Left colon (tissue), 2 donors: Measurements from ENCODE around the gene OCRL. TPM values are rescaled to one million over a fixed set of nuclear protein-coding genes. Genes with fewer than 3 reads are reported as not detected.

ENCODE experiments used
- ATAC-seq: fragments of 200-7000 bp; cut with Tn5 transposase; one replicate; pipeline ENCODE4 v1.9.1; 2020; ENCODE audit warnings: mild to moderate bottlenecking, moderate library complexity
- DNase-seq, 2 donors: peaks; one replicate each; pipeline ENCODE4 v3.0.0-alpha.2; 2020
- intact Hi-C, 2 donors: fragments of 100-400 bp; cut with DNase I in 1 of 2; cut with micrococcal nuclease in 1 of 2; formaldehyde crosslinking; loops; one replicate each; pipeline versions ENCODE4 v1.11.2 to v1.14.0; 2022; cut with DNase I, micrococcal nuclease
- total RNA-seq, 2 donors: library from RNA; stranded (reverse); fragmentation: NEBNext Ultra II Directional; extraction: Animal tissue kit (Norgen Biotek cat#: 25700); gene quantifications; one replicate each; pipeline ENCODE4 v1.2.1, GENCODE V29; 2021
- donor health status: DM: no; HTN: no; CAD: no.
- donor health status: DM: yes; HTN: yes; CAD: no.

OCRL gene
- total RNA-seq, 2 donors from 2014 or later = 27.8 to 31.3 TPM

DNA sequence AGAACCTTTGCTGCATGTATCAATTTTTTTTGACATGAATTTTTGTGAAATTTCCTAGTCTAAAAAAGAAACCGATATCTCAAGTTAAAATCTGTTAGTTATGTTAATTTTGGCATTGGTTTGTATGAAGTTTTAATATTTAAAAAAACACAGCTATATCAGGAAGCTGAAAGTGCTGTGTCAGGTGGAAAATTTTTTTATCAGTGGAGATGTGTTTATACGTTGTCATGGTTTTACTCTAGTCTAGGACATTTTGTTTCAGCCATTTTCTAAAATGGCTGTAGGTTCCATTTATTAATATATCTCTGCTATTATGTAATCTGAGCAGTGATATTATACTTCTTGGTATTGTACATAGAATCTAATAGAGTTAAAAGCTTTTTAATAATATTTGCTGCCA is 34.2 kb downstream of the OCRL start:
- DNase-seq = no peak
- intact Hi-C loops = no loop called here
- ATAC-seq = no peak

DNA sequence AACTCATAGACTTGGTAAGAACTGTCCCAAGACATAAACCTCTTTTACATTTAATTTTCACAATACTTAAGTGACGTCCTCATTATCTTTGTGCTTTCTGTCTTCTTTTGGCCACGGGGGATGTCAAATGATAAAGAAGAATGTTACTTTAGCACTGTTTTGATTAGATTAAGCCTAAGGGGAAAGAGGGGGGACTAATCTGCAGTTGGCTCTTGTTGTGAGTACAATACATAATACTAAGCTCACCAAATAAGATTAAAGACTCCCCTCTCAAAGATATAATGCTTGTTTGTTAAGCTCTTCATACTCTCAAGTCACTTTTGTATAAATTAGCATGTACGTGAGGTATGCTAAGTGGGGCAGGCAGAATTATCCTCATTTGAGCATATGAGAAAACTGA is 36.5 kb downstream of the OCRL start:
- DNase-seq (no peak), ATAC-seq (no peak)
- intact Hi-C loops = no loop called here

GRCh38 chrX:129577473-129577872 is 37.4 kb downstream of the OCRL start:
- intact Hi-C loops = no loop called here
- ATAC-seq (no peak), DNase-seq (no peak)

- ATAC-seq (no peak), DNase-seq (no peak)
- intact Hi-C loops = no loop called here
Measured at GRCh38 chrX:129577877-129578276, 37.8 kb downstream of the OCRL start.

DNA sequence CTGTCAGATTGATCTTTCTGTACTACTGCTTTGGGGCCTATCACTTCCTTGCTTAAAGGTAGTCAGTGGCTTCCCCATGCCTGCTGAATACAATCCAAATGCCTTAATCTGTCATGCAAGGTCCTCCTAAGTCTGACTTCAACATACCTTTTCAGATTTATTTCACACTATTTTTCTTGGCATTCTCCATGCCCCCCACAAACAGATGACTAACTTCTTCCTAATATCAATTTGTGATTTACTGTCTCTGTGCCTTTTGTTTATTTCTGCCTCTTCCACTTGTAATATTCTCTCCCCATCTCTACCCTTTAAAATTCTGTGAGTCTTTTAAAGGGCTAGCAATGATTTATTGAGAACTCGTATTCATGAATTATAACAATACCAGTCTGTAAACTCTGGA is 41.8 kb downstream of the OCRL start:
- ATAC-seq (no peak), DNase-seq (no peak)
- intact Hi-C loops = no loop called here

DNA sequence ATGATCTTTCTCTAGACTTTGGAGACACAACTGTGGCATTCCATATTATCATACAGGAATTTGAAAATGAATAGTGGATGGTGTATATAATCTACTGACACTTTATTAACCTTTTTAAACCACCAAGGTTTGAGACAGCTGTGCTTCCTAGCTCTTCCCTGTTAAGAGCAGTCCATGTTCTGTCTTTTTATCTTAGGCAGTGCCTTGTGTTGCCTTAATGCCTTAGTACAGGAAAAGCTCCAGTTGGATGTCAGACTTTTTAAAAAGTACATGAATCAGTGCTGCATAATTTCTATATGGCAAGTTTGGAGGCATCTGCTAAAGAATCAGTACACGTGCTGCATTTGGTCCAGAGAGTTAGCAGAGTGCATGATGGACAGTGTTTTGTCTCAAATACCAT is 45.1 kb downstream of the OCRL start:
- DNase-seq = no peak
- no peak for ATAC-seq
- intact Hi-C loops = no loop called here

DNA sequence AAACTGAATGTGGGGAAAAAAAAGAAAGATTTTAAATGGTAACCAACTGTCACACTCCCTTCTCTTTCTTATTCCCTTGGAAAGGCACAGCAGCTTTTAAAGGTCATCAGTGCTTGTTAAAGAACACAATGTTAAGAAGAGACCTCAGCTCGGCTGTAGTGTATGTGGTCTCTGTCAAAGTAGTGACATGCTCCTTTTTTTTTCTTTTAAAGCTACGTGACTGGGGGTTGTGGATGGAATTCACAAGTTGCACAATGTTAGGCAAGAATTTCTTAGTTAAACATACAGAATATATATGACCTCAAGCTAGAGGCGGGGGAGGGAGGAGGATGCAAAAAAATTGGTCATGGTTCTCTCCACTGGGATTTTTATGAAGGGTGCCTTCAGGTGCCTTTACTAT is 45.6 kb downstream of the OCRL start:
- no peak for DNase-seq
- no peak for ATAC-seq
- intact Hi-C loops = no loop called here

DNA sequence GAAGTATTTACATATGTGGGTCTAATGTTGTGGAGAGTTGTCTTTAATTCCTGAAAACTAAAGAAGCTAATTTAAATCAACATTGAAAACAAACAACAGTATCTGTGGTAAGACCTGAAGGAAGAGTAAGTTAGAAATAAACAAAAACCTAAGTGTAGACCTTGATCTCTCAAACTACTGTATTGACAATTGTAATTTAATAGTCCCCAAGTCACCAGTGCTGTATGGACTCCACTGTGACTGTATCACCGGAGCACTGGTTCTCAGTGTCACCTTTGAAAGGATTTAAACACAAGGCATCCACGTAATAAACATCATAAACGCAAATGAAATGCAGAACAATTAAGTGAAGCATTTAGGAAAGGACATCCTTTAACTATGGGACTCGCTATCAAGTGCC is 46.4 kb downstream of the OCRL start:
- intact Hi-C loops = no loop called here
- no peak for ATAC-seq
- no peak for DNase-seq

DNA sequence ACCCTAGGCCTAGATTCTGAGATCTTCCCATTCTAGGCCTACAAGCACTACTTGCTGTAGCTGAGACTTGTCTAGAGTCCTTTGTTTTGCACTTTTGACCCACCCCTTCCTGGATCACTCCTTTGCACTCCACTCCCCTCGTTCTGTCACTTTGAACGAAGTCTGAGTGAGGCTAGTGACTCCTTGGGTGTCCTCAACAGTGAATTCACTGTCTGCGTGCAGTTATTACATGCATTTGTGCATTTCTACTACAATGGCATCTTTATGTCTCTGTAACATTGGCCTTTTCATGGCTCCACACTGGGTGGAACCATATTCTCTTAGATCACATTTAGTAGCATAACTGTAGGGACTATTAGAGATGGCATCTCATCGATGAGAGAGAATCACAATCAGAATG is 50.5 kb downstream of the OCRL start:
- DNase-seq (no peak), ATAC-seq (no peak)
- intact Hi-C loops = no loop called here

DNA sequence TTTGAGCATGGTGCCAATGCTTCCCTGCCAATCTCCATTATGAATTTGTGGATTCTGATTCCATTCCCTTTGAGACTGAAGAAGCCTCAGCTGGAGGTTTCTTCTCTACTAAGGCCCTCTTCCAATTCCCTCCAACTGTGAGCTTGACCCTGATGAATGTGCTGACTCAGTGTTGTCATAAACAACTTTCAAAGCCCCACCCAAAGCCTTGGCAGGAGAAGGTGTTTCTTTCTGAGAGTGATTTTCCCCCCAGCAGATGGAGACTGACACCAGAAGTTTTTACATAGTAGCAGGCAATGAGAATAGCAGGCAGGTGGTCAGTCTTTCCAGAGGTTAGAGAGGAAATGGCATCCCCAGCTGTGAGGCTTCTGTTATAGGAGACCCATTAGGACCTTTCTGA is 53.1 kb downstream of the OCRL start:
- DNase-seq (no peak), ATAC-seq (peak; percentile 53)
- intact Hi-C loops = no loop called here

DNA sequence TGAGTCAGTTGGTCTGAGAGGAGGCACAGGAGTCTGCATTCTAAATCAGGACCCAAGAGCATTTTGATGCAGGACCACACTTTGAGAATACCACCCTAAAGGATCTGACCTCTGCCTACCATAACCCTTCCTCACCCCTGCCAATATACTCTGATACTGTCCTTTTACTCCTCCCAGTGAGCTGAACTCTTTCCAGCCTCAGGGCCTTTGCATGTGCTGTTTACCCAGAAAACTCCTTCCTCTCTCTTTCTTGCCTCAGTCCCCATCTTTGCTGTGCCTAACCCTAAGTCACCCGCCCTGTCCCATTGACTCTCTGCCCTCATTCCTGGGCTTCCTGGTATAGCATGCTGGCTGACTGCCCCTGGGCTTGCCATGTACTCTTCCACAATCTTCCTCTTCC is 54.7 kb downstream of the OCRL start:
- DNase-seq (no peak), ATAC-seq (no peak)
- intact Hi-C loops = no loop called here

DNA sequence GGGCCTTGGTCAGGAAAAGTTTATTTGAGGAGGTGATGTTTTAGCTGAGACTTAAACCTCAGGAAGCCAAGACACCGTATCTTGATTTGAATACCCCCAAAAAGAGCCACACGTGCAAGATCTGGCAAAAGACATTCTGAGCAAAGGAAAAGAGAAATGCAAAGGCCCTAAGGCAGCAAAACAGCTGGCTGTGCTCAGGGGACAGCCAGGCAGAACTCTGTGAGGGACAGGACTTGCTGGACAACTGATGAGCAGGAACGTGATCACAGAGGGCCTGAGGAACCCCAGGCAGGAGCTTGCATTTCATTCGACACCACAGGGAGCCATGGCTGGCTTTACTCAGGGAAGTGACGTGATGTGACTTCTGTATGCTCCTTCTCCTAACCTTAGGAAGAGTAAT is 56.0 kb downstream of the OCRL start:
- no peak for ATAC-seq

DNA sequence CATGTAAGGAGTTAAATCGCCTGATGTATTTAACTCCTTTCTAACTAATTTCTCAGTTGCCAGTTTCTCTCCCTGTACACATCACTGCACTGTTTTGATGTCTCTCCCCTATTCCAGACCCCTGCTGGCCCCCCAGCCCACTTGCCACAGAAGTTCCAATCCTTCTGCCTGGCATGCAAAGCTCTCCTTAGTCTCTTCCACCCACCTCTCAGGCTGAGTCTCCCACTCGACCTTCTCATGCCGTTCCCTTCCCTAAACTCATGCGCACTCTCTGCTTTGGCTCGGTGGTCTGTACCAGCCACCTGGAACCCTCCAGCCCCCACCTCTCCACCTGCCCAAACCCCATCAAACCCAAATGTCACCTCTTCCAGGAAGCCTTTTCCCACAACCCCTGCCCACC is 57.8 kb downstream of the OCRL start:
- DNase-seq (no peak), ATAC-seq (no peak)
- intact Hi-C loops = no loop called here

More for the DNA sequence above, 56.0 kb downstream of the OCRL start:
- no peak for DNase-seq
- intact Hi-C loops = no loop called here

DNA sequence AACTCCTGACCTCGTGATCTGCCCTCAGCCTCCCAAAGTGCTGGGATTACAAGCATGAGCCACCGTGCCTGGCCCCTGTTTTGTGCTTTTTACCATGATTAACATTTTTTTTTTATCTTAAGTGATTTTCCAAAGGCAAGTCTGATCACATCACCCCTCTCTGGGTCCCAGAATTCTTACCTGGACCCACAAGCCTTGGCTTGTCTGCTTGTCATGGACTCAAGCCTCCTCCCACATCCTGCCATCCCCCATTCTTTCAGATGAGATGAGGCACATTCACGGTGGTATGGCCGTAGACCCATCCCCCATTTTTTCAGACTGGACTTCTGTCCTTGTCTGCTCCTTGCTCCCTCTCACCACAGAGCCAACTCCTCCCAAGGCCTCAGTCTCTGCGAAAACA is 59.4 kb downstream of the OCRL start:
- no peak for ATAC-seq

GRCh38 chrX:129599996-129600395 is 59.9 kb downstream of the OCRL start:
- DNase-seq = no peak
- intact Hi-C loops = no loop called here
- no peak for ATAC-seq

More for the DNA sequence above, 59.4 kb downstream of the OCRL start:
- intact Hi-C loops = no loop called here
- DNase-seq = no peak

- DNase-seq (no peak), ATAC-seq (peak; percentile 35)
- intact Hi-C loops = no loop called here
Measured at GRCh38 chrX:129600981-129601424, 60.9 kb downstream of the OCRL start.

DNA sequence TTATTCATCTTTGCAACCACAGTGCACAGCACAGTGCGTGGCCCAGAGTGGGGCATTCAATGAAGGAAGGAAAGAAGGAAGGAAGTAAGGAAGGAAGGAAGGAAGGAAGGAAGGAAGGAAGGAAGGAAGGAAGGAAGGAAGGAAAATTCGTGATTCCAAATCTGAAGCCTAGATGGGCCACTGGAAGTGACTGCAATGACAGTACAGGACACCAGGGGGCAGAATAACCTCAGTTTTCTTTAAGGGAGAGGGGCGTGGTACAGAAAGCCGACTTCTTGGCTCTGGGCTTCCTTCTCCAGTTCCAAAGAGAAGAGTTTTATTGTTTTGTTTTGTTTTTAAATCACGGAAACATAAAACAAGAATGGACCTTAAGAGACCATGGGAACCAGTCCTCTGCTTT is 66.9 kb downstream of the OCRL start:
- DNase-seq (peak in 1 of 2 donors; percentile 63), ATAC-seq (peak; percentile 59)
- intact Hi-C loops = loop anchor here in 1 of 2 donors (5.0 kb wide), 1 partner anchor 120 kb away; no protein-coding TSS in a partner anchor

GRCh38 chrX:129608496-129608895 is 68.4 kb downstream of the OCRL start:
- DNase-seq = no peak
- intact Hi-C loops = loop anchor here in 1 of 2 donors (5.0 kb wide), 1 partner anchor 119 kb away; no protein-coding TSS in a partner anchor
- no peak for ATAC-seq

DNA sequence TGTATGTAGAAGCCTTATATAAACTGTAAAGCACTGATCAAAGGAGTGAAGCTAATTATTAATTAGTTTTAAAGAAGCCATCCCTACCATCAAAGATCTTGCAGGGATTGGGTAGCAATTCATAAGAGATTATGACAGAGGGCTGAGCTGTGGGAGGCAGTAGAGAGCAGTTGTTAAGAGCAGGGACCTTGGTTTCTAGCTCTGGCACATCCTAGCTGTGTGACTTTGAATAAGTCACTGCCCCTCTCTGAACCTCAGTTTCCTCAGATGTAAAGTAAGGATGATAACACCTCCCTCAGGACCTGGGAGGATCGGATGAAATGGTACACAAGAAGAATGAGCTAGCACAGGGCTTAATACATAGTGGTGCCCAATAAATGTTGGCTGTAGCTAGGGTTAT is 69.3 kb downstream of the OCRL start:
- intact Hi-C loops = loop anchor here in 1 of 2 donors (5.0 kb wide), 1 partner anchor 118 kb away; no protein-coding TSS in a partner anchor
- ATAC-seq (no peak), DNase-seq (no peak)

- DNase-seq (no peak), ATAC-seq (no peak)
- intact Hi-C loops = no loop called here
Measured at GRCh38 chrX:129612396-129612795, 72.3 kb downstream of the OCRL start.

DNA sequence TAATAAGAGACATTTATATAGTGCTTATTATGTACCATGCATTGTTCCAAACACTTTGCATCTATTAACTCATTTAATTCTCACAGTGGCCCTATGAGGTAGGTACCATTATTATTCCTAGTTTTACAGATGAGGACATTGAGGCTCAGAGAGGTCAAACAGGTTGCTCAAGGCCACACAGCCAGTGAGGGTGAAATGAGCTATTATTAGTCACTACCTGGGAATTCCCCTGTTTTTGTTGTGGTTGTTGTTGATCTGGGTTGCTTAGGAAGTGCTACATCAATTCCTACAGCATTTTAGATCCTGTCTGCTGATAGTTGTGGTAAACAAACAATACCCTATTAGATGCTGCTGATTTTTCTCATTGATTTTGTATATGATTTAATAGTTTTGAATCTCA is 73.5 kb downstream of the OCRL start:
- ATAC-seq = no peak
- intact Hi-C loops = no loop called here
- no peak for DNase-seq
